T47D (cell line): ENCODE measurements around the gene STRIP1.
A peak's percentile ranks its signal among the peaks of the same experiment; 100 is the strongest.

Experiments
- DNase-seq, 2 experiments: peaks; one replicate each; pipeline versions ENCODE4 v3.0.0 to v3.0.0-alpha.2; 2011 to 2012; ENCODE audit warnings: low read depth in 1 of 2, low spot score in 1 of 2
- JUND ChIP-seq: IDR thresholded peaks from 2 replicates; pipeline ENCODE4 v1.6.1; 2012; ENCODE audit warnings: low read depth
- in situ Hi-C: cut with HindIII; loops from 2 replicates; pipeline ENCODE4 v1.10.0; 2016; ENCODE audit warnings: low sequenced_read_pairs, low pct_unique_long_range_greater_than_20kb

STRIP1 gene

DNA sequence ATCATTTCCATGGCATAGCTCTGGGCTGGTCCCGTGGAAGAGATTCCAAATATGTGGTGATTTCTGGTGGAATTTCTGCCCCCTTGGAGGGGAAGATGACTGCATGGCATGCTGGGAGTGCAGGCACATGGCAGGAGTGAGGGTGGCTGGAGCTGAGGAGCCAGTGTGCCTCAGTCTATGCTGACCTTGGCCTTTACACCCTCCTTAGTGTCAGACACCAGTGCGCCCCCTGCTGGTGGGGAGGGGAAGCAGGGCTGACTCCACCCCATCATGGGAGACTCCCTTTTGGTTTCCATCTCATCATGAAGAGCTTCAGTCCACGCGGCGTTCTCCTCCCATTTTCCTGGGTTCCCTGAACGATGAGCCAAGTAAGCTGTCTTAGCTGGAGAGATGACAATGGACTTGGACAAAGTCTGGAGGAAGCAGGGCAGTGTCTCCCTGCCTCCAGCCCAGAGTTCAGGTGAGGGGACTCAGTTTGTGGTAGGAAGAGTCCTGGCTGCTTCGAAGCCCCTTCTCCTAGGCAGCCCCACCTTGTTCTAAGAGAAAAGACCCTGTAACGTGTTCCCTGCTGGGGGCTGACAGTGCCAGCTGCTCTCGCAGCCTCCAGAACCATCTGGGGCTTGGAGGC, 25.7 kb downstream of the STRIP1 start:
- in situ Hi-C loops: no loop called here
- peak in 1 of 2 experiments; percentile 49 for DNase-seq

GRCh38 chr1:110060662-110061060, 26.2 kb downstream of the STRIP1 start:
- TF ChIP-seq JUND: no peak
- in situ Hi-C loops: no loop called here

More for the DNA sequence above, 25.7 kb downstream of the STRIP1 start:
- no peak for TF ChIP-seq JUND

GRCh38 chr1:110061341-110061740, 26.9 kb downstream of the STRIP1 start:
- TF ChIP-seq JUND: no peak
- in situ Hi-C loops: no loop called here
- DNase-seq: no peak

More at GRCh38 chr1:110060662-110061060, 26.2 kb downstream of the STRIP1 start:
- DNase-seq: no peak

DNA sequence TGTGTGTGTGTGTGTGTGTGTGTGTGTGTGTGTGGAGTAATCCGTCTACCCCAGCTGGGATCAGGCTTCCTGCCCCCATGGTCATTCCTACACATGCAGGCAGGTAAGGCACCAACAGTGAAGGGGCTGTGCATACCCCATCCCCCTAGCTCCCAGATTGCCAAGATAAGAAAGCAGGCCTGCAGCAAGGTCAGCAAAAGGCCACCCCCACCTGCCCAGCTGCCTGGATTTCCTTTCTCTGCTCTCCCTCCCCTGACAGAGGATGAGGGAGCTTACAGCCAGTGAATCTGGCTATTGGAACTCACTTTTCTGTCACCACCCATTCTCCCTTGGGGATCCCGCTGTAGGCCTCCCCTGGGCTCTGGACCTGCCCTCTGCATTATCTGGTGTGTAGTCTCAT, 28.2 kb downstream of the STRIP1 start:
- no peak for TF ChIP-seq JUND
- no peak for DNase-seq
- in situ Hi-C loops: no loop called here

DNA sequence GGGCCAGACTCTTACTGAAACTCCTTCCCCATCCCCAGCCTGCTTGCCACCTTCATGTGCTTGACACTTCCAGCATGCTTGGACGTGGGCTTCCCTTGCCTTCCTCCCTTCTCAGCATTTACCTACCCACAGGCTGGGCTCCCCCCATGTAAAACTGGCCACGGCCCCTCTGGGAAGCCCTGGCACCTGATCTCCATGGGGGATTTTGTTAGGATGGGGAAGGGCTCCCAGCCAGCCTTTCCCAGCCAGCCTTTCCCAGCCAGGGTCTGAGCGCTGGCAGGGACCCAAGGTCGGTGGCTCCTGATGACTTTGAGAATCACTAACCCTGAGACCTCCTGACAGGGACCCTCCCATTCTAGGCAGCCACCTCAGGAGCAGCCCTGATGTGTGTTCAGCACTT, 29.4 kb downstream of the STRIP1 start:
- TF ChIP-seq JUND: no peak
- no peak for DNase-seq
- in situ Hi-C loops: no loop called here

GRCh38 chr1:110064576-110065337, 30.3 kb downstream of the STRIP1 start:
- TF ChIP-seq JUND: no peak
- in situ Hi-C loops: no loop called here
- no peak for DNase-seq

DNA sequence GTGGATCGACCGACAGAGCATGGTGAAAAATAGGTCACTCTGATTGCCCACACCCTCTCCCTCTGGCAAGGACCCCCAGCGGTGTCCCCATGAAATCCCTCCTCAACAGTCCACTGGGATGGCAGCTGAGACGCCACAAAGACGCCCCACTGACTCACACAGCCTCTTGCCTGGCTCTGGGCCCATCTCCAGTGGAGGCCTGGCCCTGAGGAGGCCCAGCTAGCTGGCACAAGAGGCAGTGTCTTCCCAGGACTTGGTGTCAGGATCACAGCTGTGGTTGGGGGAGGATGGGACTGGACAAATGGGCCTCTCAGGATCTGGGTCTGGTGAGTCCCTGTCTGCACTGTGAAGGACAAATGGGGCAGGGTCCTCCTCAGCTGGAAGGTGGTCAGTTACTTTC, 31.4 kb downstream of the STRIP1 start:
- no peak for TF ChIP-seq JUND
- in situ Hi-C loops: no loop called here
- DNase-seq: no peak

DNA sequence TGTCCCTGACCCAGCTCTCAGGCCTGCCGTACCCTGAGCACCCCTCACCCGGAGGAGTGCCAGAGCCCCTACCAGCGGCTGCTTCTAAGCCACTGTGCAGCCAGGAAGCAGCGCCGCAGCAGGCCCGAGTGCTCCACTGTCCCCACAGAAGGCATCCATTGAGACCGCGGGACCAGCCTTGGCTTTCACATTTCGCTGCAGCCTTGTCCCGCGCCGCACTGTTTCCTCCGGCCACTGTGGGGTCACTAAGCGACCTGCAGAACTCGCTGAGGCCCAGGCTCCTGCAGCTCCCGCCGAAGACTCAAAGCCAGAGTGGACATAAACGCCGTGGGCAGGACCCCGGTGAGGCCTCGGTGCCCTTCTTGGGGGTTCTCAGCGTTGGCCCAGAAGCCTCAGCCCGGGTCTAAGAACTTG, 33.1 kb downstream of the STRIP1 start:
- no peak for DNase-seq
- TF ChIP-seq JUND: no peak
- in situ Hi-C loops: no loop called here

GRCh38 chr1:110067893-110068645, 33.6 kb downstream of the STRIP1 start:
- in situ Hi-C loops: no loop called here
- DNase-seq: no peak
- TF ChIP-seq JUND: no peak

DNA sequence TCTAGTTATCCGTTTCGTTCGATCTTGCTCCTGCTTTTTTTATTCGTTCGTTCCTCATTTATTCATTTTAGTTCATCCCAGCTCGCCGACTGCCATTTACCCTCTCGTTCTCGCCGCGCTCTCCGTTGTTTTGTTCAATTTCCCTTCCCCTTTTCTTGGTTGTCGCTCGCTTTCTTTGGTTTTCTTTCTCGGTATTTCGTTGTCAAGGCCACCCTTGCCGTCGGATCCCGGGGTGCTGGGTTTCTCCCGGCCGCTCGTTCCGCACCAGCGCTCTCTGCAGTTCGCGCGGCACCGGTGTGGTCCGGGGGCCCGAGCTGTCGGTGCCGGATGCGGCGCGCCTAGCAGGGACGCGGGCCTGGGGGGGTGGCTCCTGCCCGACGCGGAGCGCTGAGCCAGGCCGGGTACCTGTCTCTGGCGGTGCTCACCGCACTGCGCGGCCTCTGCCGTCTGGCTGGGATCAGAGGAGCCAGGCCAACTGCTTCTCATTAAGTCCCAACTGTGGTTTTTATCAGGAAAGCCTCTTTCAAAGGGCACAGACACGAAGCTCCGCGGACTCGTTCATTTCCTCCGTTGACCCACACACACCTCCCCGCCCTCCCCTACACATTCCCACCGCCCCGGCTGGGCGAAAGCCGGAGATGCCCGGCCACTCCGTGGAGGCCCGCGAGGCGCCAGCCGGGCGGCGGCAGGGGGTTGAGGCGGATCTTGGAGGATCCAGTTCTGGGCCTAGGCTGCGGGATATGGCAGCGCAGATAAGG, 34.4 kb downstream of the STRIP1 start:
- no peak for TF ChIP-seq JUND
- in situ Hi-C loops: no loop called here
- DNase-seq: no peak

GRCh38 chr1:110069404-110070281, 35.2 kb downstream of the STRIP1 start:
- no peak for DNase-seq
- no peak for TF ChIP-seq JUND
- in situ Hi-C loops: no loop called here

- in situ Hi-C loops: no loop called here
- no peak for DNase-seq
- no peak for TF ChIP-seq JUND
These were observed 35.9 kb downstream of the STRIP1 start for GRCh38 chr1:110070282-110070669.
